GM20000 (cell line): ENCODE measurements around the gene ABCD4.

Source experiments
- DNase-seq: peaks from one replicate; pipeline ENCODE4 v3.0.0; 2012; ENCODE audit warnings: low spot score
- CTCF ChIP-seq: IDR thresholded peaks from 2 replicates; pipeline ENCODE4 v1.5.1; 2012; ENCODE audit warnings: mild to moderate bottlenecking, control low read depth; ENCODE audit errors: extremely low read depth, missing control alignments

ABCD4 gene

GRCh38 chr14:74246542-74246941, 56.2 kb downstream of the ABCD4 start:
- no peak for TF ChIP-seq CTCF

GRCh38 chr14:74245292-74245691, 57.4 kb downstream of the ABCD4 start:
- no peak for TF ChIP-seq CTCF
- DNase-seq: no peak

More at GRCh38 chr14:74246542-74246941, 56.2 kb downstream of the ABCD4 start:
- no peak for DNase-seq

- DNase-seq: no peak
- TF ChIP-seq CTCF: no peak
These were observed 58.6 kb downstream of the ABCD4 start for GRCh38 chr14:74244115-74244514.

GRCh38 chr14:74243051-74243450, 59.7 kb downstream of the ABCD4 start:
- TF ChIP-seq CTCF: no peak
- DNase-seq: no peak

- DNase-seq: no peak
- no peak for TF ChIP-seq CTCF
These were observed 60.0 kb downstream of the ABCD4 start for GRCh38 chr14:74242780-74243042.

- TF ChIP-seq CTCF: no peak
- no peak for DNase-seq
These were observed 60.5 kb downstream of the ABCD4 start for GRCh38 chr14:74242021-74242779.

GRCh38 chr14:74241652-74242017, 61.1 kb downstream of the ABCD4 start:
- no peak for DNase-seq
- no peak for TF ChIP-seq CTCF
